HG02798 (cell line): Measurements from ENCODE around the gene FBXO2.
A peak's percentile ranks its signal among the peaks of the same experiment; 100 is the strongest.
"Not testable (repeated sequence)": the region's sequence is repeated elsewhere in the genome, so short reads cannot be mapped to it uniquely, and the experiment has no call there.

Experiments used
- ATAC-seq: cut with Tn5 transposase; IDR thresholded peaks from one replicate; pipeline ENCODE4 v1.9.1; 2021; ENCODE audit warnings: mild to moderate bottlenecking; ENCODE audit not compliant: unreplicated experiment, poor library complexity

Gene FBXO2

DNA sequence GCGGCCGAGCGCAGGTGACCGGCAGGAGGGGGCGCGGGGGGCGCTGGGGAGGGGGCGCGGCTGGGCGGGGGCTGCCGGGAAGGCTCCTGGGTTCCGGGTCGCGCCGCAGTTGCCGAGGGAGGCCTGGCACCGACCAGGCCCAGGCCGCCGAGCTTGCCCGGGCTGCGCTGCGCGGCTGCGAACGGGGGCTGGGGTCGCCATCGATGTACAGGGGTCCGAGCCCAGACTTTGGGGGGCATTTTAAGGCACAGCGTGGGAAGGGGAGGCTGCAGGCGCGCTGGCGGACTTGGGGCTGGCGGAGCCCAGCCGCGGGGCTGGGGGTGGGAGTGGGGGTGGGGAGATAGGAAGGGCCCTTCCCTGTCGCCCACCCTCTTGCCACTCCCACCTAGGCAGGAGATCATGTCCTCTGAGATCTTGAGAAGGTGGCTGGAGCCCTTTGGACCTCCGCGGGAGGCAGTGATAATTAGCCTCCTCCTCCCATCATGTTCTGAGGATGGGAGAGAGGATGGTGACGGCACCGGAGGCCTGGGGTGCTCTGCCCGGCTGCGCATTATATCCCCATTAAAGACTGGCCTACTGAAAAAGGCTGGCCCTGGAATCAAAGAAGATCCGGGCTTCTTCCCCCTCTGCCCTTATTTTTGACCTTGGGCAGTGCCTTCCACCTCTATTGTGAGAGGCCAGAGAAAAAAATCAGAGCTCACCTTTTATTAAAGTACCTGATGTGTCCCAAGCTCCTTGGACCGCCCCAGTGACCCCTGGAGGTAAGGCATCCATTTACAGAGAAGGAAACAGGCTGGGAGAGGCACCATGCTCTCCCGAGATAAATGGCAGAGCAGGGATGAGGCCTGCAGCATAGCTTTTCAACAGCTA lies 945 bp upstream of the FBXO2 start:
- ATAC-seq: peak; percentile 18

- no peak for ATAC-seq
Observed at GRCh38 chr1:11653861-11654136, 430 bp downstream of the FBXO2 start.

- no peak for ATAC-seq
Observed at GRCh38 chr1:11653101-11653860, 948 bp downstream of the FBXO2 start.

DNA sequence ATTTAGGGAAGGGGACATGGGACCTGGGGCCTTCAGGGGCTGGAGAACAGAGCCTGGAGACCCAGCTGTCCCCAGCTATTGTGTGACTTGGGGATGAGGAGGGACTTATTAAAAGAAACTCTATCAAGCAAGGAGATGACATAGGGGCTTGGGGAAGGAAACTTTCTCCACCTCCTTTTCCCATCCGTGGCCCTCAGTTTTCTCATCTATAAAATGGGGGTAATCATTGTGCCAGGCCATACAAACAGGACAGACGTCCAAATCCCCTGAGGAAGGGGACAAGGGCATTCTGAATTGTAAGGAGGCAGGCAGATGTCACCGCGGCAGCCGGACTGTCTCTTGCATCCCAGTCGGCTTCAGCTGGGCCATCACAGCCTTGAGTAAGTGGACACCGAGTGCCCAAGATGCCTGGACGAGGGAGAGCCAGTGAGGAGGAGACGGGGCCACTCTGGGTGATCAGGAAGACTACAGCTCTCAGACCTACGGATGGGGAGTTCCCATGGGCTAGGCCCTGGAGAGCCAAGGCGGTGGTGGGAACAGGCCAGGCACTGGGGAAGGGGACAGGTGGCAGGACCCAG lies 1.9 kb downstream of the FBXO2 start:
- no peak for ATAC-seq

DNA sequence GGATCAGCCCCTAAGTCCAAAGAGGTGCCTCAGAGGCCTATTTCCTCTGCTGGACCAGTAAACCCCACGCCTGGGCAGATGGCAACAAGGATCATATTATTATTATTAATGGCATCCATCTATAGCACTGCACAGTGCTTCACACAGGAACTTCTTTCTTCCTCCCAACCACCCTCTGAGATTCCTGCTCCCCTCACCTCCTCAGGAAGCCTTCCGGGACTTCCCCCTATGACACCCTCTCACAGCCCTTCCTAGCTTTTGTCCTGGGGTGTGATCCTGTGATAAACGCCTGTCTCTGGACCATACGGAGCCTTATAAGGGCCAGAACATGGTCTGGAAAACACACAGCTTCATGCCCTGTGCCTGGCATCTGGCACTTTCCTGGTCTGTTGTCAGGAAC lies 3.2 kb downstream of the FBXO2 start:
- no peak for ATAC-seq

DNA sequence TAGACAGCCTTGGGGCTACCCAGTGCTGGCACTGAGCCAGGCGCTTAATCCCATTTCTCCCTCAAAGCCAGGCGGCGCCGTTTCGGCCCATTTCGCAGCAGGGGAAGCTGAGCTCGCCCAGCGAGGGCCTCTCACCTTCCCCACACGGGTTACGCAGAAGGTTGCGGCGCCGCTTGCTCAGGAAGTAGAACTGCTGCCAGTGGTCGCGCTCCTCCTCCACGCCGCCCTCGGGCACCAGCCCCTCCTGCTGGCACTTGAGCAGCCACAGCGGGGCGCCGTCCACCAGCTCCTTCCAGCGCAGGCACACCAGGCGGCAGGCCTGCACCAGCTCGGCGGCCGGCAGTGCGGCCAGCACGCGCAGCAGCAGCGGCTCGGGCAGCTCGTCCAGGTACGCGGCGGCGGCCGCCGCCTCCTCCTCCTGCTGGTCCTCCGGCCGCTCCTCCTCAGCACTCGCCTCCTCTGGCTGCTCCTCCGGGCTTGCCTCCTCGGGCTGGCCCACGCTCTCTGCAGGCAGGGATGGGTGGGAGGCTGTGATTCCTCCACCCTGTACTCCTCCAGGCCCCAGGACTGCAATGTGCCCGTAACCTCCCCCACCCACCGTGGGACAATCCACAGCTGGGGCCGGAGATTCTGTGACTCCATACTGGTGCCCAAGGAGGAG lies 3.8 kb downstream of the FBXO2 start:
- peak; percentile 36 for ATAC-seq

DNA sequence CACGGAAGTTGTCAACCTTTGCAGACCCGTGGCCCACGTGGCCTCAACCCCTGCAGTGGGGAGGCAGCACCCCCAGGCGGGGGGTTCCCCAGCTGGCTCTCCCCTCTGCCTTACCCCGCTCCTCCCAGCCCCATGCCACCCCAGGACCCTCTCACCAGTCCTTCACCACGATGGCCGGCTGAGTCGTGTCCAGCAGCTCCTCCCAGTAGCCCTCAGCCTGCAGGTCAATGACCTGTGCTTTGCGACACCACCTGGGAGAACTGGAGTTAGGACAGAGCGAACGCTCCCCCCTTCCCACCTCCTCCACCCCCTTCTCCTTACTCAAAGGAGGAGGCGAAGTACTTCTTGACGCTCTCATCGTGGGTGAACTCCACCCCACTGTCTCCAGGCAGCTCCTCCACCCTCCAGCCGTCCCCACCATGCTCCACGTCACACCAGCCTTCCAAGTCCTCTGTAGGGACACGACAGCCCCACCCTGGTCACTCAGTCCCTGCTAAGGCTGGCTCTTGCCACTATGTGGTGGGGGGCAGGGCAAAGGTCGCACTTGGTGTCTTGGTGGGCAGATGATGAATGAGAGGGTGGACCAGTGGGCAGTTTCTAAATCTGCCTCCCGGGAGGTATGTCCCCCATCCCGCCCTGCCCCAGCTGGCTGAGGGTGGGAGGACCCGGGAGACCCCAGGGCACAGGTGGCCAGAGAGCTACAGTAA lies 4.5 kb downstream of the FBXO2 start:
- ATAC-seq: no peak

DNA sequence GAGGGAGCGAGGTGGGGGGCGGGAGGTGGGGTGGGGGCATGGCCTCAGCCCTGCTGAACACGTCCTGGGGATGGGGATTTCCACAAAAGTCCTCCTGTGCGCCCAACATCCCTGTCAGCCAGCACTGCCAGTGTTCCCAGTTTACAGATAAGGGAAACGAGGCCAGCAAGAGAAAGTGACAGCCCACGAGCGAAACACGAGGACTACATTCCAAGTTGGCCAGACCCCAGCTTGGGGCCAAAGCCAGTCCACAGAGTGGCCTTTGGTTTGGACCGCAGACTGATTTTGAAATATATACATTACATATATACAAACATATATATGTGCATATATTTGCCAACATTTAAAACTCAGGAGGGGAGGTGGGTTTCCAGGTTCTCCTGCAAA lies 5.0 kb downstream of the FBXO2 start:
- no peak for ATAC-seq

GRCh38 chr1:11648732-11649158 lies 5.5 kb downstream of the FBXO2 start:
- no peak for ATAC-seq

DNA sequence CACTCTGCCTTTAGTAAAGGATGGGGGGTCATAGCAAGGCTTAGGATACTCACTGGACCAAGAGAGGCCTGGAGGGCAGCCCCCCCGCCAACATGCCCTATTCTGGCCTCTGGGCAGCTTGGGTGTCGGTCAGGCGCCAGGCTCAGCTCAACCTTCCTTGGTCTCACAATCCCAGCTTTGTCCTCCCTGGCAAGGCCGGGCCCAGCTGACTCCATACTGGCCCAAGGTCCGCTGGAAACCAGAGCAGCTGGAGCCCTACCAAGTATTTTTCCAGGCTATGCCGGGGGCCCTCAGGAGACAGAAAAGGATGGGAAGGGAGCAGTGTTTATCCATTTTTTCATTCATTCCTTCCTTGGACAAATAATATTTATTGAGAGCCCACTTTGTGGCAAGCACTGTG lies 6.2 kb downstream of the FBXO2 start:
- ATAC-seq: no peak

DNA sequence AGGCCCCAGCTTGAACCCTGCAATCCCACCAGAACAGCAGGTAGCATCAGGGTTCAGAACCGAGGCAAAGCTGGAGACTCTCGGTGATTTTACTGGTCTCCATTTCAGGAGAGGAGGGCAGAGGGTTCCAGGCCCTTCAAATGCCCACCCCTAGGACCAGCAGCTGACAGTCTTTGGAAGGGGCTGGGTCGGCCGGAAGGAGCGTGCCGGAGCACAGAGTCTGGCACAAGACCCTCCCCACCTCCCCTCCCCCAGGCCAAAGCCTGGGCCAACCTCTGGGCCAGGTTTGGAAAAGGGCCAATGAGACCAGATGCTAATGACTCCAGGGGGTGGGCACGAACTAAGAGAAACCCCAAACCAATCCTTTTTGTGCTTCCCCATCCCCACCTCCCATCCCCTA lies 6.9 kb downstream of the FBXO2 start:
- ATAC-seq: no peak

DNA sequence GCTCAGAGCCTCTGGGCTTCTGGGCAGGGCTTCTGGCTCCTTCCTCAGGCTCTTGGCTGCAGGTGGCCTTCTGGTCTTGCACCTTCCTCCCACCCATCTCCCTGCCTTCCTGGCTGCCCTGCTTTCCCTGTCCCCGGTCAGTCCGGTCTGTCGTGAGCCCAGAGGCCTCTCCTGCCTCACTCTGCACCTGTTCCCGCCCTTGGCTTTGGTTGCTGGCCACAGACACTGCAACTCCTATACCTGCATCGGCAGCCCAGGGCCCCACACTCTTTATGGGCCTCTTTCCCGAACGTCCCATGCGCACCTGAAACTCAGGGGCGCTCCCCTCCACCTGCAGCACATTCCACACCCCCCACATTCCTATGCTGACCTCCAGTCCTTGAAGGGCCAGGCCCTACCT lies 7.9 kb downstream of the FBXO2 start:
- ATAC-seq: no peak

- no peak for ATAC-seq
Observed at GRCh38 chr1:11645670-11646265, 8.5 kb downstream of the FBXO2 start.

- no peak for ATAC-seq
Observed at GRCh38 chr1:11645270-11645669, 9.0 kb downstream of the FBXO2 start.

DNA sequence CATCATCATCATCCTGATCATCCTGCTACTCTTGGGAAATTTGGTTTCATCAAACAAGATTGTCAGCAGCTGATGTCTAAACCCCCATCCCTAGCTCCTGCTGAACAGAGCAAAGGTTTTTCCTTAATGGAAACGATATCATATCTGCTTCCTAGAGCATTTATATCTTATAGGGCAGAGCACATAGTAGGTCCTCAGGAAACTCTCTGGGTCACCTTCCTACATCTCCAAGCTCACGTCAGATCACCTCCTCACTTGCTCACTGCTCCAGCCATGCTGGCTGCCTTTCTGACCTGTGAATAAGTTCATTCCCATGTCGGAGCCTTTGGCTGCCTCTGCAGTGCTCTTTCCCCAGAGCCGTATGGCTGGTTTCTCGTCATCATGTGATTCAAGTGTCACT lies 10.4 kb downstream of the FBXO2 start:
- no peak for ATAC-seq

DNA sequence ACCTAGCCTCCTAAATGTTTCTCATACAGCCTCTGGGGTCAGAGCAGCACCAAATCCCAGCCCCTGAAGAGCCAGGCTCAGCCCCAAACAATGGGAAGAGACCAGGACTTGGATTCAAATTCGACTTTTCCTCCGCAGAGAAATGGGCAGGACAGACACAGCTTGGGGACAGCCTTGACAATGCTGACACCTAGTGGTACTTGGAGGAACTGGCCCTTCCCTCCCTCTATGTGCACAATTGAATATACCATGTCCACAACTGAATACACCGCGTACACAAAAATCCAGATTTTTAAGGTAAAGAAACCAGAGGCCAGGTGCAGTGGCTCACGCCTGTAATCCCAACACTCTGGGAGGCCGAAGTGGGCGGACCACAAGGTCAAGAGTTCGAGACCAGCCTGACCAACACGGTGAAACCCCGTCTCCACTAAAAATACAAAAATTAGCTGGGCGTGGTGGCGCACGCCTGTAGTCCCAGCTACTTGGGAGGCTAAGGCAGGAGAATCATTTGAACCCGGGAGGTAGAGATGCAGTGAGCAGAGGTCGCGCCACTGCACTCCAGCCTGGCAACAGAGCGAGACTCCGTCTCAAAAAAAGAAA lies 11.7 kb downstream of the FBXO2 start:
- not testable (repeated sequence) for ATAC-seq

- ATAC-seq: no peak
Observed at GRCh38 chr1:11641776-11642305, 12.4 kb downstream of the FBXO2 start.

- ATAC-seq: no peak
Observed at GRCh38 chr1:11640944-11641343, 13.3 kb downstream of the FBXO2 start.

- ATAC-seq: no peak
Observed at GRCh38 chr1:11640101-11640500, 14.1 kb downstream of the FBXO2 start.
